ENCODE measurements around the gene ZNF23.

Gene ZNF23

DNA sequence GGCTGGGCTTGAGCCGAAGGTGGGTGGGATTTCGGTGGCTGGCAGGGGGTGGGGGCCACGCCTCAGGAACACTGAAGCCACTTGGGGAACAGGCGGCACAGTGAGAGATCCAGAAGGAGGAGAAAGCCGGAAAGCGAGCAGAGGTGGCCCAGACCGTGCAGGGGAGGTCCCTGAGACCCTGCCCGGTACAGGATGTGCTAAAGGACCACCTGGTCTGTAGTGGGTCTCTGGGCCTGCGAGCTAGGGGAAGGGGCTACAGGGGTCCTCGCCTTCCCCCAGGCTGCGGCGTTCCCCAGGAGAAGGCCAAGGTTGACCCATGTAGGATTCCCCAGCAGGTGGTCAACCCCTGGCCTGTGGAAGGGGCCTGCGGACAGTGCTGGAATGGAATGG lies 20.0 kb downstream of the ZNF23 start, which contains the start of gene TLE7:
Gene TLE7, minus strand, starts transcription at position 4 of the 390 bp plus-strand sequence. CDS start 8,730 bp downstream, outside the sequence.
- Histone ChIP-seq H3K4me1 (ENCODE audit: control insufficient read depth, insufficient read depth, low read length, unreplicated experiment) (no peaks in the 10 kb centered on the region), H2AFZ (ENCODE audit: low read length, unreplicated experiment) (no peak within 1 kb of the TSS), H3K79me2 (ENCODE audit: control insufficient read depth, insufficient read depth, low read length, unreplicated experiment) (no peaks in the 10 kb centered on the region), H3K4me3 (ENCODE audit: low read depth, low read length) (peak within 1 kb of the TSS; percentile 43; the same call in 1 of the 2 replicates), H3K27ac (ENCODE audit: low read depth, low read length) (no peak within 1 kb of the TSS), H3K27me3 (ENCODE audit: insufficient read depth, low read length) (peaks cover 25% of the 10 kb centered on the region), H3K36me3 (ENCODE audit: insufficient read depth, low read length) (peaks cover 5% of the 10 kb centered on the region)

- Histone ChIP-seq H3K36me3 (ENCODE audit: insufficient read depth, low read length) (no peaks in the 10 kb centered on the region), H2AFZ (ENCODE audit: low read length, unreplicated experiment) (no peak overlapping the region), H3K27ac (ENCODE audit: low read depth, low read length) (no peak overlapping the region), H3K4me3 (ENCODE audit: low read depth, low read length) (peak overlapping the region; percentile 43; the same call in 1 of the 2 replicates), H3K27me3 (ENCODE audit: insufficient read depth, low read length) (peaks cover 25% of the 10 kb centered on the region), H3K79me2 (ENCODE audit: control insufficient read depth, insufficient read depth, low read length, unreplicated experiment) (no peaks in the 10 kb centered on the region), H3K4me1 (ENCODE audit: control insufficient read depth, insufficient read depth, low read length, unreplicated experiment) (no peaks in the 10 kb centered on the region)
These were observed 20.5 kb downstream of the ZNF23 start for GRCh38 chr16:71441348-71442050.

GRCh38 chr16:71440669-71441347 lies 21.2 kb downstream of the ZNF23 start:
- no peaks in the 10 kb centered on the region for H3K4me1 ChIP-seq (ENCODE audit: control insufficient read depth, insufficient read depth, low read length, unreplicated experiment)
- no peaks in the 10 kb centered on the region for H3K36me3 ChIP-seq (ENCODE audit: insufficient read depth, low read length)
- H3K27me3 ChIP-seq (ENCODE audit: insufficient read depth, low read length), result peaks cover 28% of the 10 kb centered on the region
- no peaks in the 10 kb centered on the region for H3K79me2 ChIP-seq (ENCODE audit: control insufficient read depth, insufficient read depth, low read length, unreplicated experiment)
- H3K27ac ChIP-seq (ENCODE audit: low read depth, low read length), result no peak overlapping the region
- no peak overlapping the region for H2AFZ ChIP-seq (ENCODE audit: low read length, unreplicated experiment)
- no peak overlapping the region for H3K4me3 ChIP-seq (ENCODE audit: low read depth, low read length)

DNA sequence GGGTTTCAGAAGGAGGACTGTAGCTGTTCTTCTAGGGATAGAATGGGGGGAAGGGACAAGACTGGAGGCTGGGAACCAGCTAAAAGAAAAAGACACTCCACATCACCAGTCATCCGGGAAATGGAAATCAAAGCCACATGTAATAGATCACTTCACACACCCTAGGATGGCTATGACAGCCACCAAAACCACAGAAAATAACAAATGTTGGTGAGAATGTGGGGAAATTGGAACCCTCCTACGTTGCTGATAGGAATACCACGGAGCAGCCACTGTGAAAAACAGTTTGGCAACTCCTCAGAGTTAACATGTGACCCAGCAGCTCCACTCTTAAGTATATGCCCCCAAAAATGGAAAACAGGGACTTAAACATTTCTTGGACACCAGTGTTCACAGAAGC lies 22.5 kb downstream of the ZNF23 start:
- Histone ChIP-seq H3K27me3 (ENCODE audit: insufficient read depth, low read length) (peaks cover 32% of the 10 kb centered on the region), H3K27ac (ENCODE audit: low read depth, low read length) (no peak overlapping the region), H3K79me2 (ENCODE audit: control insufficient read depth, insufficient read depth, low read length, unreplicated experiment) (no peaks in the 10 kb centered on the region), H2AFZ (ENCODE audit: low read length, unreplicated experiment) (no peak overlapping the region), H3K36me3 (ENCODE audit: insufficient read depth, low read length) (no peaks in the 10 kb centered on the region), H3K4me3 (ENCODE audit: low read depth, low read length) (no peak overlapping the region), H3K4me1 (ENCODE audit: control insufficient read depth, insufficient read depth, low read length, unreplicated experiment) (no peaks in the 10 kb centered on the region)

GRCh38 chr16:71436473-71436872 lies 25.6 kb downstream of the ZNF23 start:
- Histone ChIP-seq H3K79me2 (ENCODE audit: control insufficient read depth, insufficient read depth, low read length, unreplicated experiment) (no peaks in the 10 kb centered on the region), H3K27ac (ENCODE audit: low read depth, low read length) (no peak overlapping the region), H3K27me3 (ENCODE audit: insufficient read depth, low read length) (peaks cover 38% of the 10 kb centered on the region), H3K36me3 (ENCODE audit: insufficient read depth, low read length) (no peaks in the 10 kb centered on the region), H3K4me3 (ENCODE audit: low read depth, low read length) (no peak overlapping the region), H3K4me1 (ENCODE audit: control insufficient read depth, insufficient read depth, low read length, unreplicated experiment) (no peaks in the 10 kb centered on the region), H2AFZ (ENCODE audit: low read length, unreplicated experiment) (no peak overlapping the region)

GRCh38 chr16:71432906-71433305 lies 29.1 kb downstream of the ZNF23 start:
- H3K79me2 ChIP-seq (ENCODE audit: control insufficient read depth, insufficient read depth, low read length, unreplicated experiment), result no peaks in the 10 kb centered on the region
- H3K4me1 ChIP-seq (ENCODE audit: control insufficient read depth, insufficient read depth, low read length, unreplicated experiment), result no peaks in the 10 kb centered on the region
- H3K36me3 ChIP-seq (ENCODE audit: insufficient read depth, low read length), result no peaks in the 10 kb centered on the region
- H2AFZ ChIP-seq (ENCODE audit: low read length, unreplicated experiment), result no peak overlapping the region
- peaks cover 32% of the 10 kb centered on the region for H3K27me3 ChIP-seq (ENCODE audit: insufficient read depth, low read length)
- no peak overlapping the region for H3K27ac ChIP-seq (ENCODE audit: low read depth, low read length)
- H3K4me3 ChIP-seq (ENCODE audit: low read depth, low read length), result no peak overlapping the region

- Histone ChIP-seq H3K36me3 (ENCODE audit: insufficient read depth, low read length) (no peaks in the 10 kb centered on the region), H3K4me1 (ENCODE audit: control insufficient read depth, insufficient read depth, low read length, unreplicated experiment) (no peaks in the 10 kb centered on the region), H3K79me2 (ENCODE audit: control insufficient read depth, insufficient read depth, low read length, unreplicated experiment) (no peaks in the 10 kb centered on the region), H3K27me3 (ENCODE audit: insufficient read depth, low read length) (peaks cover 25% of the 10 kb centered on the region), H2AFZ (ENCODE audit: low read length, unreplicated experiment) (no peak overlapping the region), H3K27ac (ENCODE audit: low read depth, low read length) (no peak overlapping the region), H3K4me3 (ENCODE audit: low read depth, low read length) (no peak overlapping the region)
These were observed 30.1 kb downstream of the ZNF23 start for GRCh38 chr16:71431991-71432390.

DNA sequence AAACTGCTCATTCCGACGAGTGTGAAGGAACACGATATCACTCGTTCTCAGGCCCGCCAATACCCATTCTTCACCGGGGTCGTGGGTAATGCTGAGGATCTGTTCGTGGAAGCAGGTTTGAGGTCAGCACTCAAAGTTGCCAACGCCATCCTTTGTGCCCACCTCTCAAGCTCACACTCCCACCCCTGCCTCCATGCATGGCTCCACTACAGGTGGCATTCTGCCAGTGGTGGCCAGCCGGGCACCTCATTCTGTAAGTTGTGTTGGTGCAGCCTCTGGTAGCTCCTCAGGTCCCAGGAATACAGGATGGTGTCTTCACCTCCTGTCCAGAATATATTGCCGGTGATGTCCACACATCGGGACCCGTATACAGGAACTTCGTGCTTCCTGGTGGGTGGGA lies 30.9 kb downstream of the ZNF23 start:
- H3K4me3 ChIP-seq (ENCODE audit: low read depth, low read length), result no peak overlapping the region
- no peaks in the 10 kb centered on the region for H3K79me2 ChIP-seq (ENCODE audit: control insufficient read depth, insufficient read depth, low read length, unreplicated experiment)
- H3K36me3 ChIP-seq (ENCODE audit: insufficient read depth, low read length), result no peaks in the 10 kb centered on the region
- no peak overlapping the region for H2AFZ ChIP-seq (ENCODE audit: low read length, unreplicated experiment)
- peaks cover 25% of the 10 kb centered on the region for H3K27me3 ChIP-seq (ENCODE audit: insufficient read depth, low read length)
- H3K4me1 ChIP-seq (ENCODE audit: control insufficient read depth, insufficient read depth, low read length, unreplicated experiment), result no peaks in the 10 kb centered on the region
- no peak overlapping the region for H3K27ac ChIP-seq (ENCODE audit: low read depth, low read length)

GRCh38 chr16:71430744-71431143 lies 31.3 kb downstream of the ZNF23 start:
- H3K27ac ChIP-seq (ENCODE audit: low read depth, low read length), result no peak overlapping the region
- peaks cover 26% of the 10 kb centered on the region for H3K27me3 ChIP-seq (ENCODE audit: insufficient read depth, low read length)
- H2AFZ ChIP-seq (ENCODE audit: low read length, unreplicated experiment), result no peak overlapping the region
- no peaks in the 10 kb centered on the region for H3K4me1 ChIP-seq (ENCODE audit: control insufficient read depth, insufficient read depth, low read length, unreplicated experiment)
- no peaks in the 10 kb centered on the region for H3K36me3 ChIP-seq (ENCODE audit: insufficient read depth, low read length)
- H3K4me3 ChIP-seq (ENCODE audit: low read depth, low read length), result no peak overlapping the region
- H3K79me2 ChIP-seq (ENCODE audit: control insufficient read depth, insufficient read depth, low read length, unreplicated experiment), result no peaks in the 10 kb centered on the region

- no peaks in the 10 kb centered on the region for H3K36me3 ChIP-seq (ENCODE audit: insufficient read depth, low read length)
- no peak overlapping the region for H3K27ac ChIP-seq (ENCODE audit: low read depth, low read length)
- no peaks in the 10 kb centered on the region for H3K4me1 ChIP-seq (ENCODE audit: control insufficient read depth, insufficient read depth, low read length, unreplicated experiment)
- H3K27me3 ChIP-seq (ENCODE audit: insufficient read depth, low read length), result peaks cover 33% of the 10 kb centered on the region
- no peak overlapping the region for H2AFZ ChIP-seq (ENCODE audit: low read length, unreplicated experiment)
- H3K4me3 ChIP-seq (ENCODE audit: low read depth, low read length), result no peak overlapping the region
- no peaks in the 10 kb centered on the region for H3K79me2 ChIP-seq (ENCODE audit: control insufficient read depth, insufficient read depth, low read length, unreplicated experiment)
These were observed 32.5 kb downstream of the ZNF23 start for GRCh38 chr16:71429581-71429980.

DNA sequence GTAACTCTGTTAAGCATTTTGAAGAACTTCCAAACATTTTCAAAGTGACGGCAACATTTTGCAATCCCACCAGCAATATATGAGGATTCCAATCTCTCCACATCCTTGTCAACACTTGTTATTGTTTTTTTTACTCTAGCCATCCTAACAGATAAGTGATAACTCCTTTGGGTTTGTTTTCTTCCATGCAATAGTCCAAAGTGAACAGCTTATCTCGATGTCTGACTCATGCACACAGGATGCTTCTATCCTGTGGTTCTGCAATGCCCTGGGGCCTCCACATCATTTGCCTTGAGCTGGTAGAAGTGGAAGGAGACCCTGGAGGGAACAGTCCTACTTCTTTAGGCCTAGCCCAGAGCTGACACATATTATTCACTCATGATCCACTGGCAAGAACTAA lies 33.2 kb downstream of the ZNF23 start:
- H3K79me2 ChIP-seq (ENCODE audit: control insufficient read depth, insufficient read depth, low read length, unreplicated experiment), result no peaks in the 10 kb centered on the region
- no peaks in the 10 kb centered on the region for H3K36me3 ChIP-seq (ENCODE audit: insufficient read depth, low read length)
- no peaks in the 10 kb centered on the region for H3K4me1 ChIP-seq (ENCODE audit: control insufficient read depth, insufficient read depth, low read length, unreplicated experiment)
- no peak overlapping the region for H3K4me3 ChIP-seq (ENCODE audit: low read depth, low read length)
- H3K27me3 ChIP-seq (ENCODE audit: insufficient read depth, low read length), result peaks cover 34% of the 10 kb centered on the region
- H3K27ac ChIP-seq (ENCODE audit: low read depth, low read length), result no peak overlapping the region
- H2AFZ ChIP-seq (ENCODE audit: low read length, unreplicated experiment), result no peak overlapping the region

Measured in ACC112 (cell line).